ENCODE measurements around the gene CACNG5.

DNA sequence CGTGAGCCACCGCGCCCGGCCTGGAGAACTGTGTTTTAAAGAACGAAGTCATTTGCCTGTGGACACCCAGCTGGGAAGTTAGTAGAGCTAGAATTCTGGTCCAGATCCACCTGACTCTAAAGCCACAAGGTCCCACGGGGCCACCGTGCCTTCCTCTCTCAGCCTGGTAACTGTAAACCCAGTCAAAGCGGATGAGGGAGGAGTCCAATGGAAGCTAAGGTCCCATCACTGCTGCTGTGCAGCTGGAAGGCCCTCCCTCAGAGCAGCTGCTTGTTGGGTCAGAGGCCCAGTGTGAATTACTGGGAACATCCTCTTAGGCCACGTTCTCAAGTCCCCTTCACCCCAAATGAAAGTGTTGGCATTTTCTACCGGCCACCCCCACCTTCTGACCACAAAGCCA, 48.8 kb upstream of the CACNG5 start:
- TF ChIP-seq, protein P1, sequence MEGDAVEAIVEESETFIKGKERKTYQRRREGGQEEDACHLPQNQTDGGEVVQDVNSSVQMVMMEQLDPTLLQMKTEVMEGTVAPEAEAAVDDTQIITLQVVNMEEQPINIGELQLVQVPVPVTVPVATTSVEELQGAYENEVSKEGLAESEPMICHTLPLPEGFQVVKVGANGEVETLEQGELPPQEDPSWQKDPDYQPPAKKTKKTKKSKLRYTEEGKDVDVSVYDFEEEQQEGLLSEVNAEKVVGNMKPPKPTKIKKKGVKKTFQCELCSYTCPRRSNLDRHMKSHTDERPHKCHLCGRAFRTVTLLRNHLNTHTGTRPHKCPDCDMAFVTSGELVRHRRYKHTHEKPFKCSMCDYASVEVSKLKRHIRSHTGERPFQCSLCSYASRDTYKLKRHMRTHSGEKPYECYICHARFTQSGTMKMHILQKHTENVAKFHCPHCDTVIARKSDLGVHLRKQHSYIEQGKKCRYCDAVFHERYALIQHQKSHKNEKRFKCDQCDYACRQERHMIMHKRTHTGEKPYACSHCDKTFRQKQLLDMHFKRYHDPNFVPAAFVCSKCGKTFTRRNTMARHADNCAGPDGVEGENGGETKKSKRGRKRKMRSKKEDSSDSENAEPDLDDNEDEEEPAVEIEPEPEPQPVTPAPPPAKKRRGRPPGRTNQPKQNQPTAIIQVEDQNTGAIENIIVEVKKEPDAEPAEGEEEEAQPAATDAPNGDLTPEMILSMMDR (IDR thresholded peaks at IDR 0.05; ENCODE audit: insufficient read depth, low read length): no peak
- TF ChIP-seq POLR2AphosphoS5 (IDR thresholded peaks at IDR 0.05; ENCODE audit: low read depth): no peak
- no peak for TF ChIP-seq SPI1 (IDR thresholded peaks at IDR 0.05; ENCODE audit: borderline replicate concordance, low read depth)
